NCI-H2171 treated with DMSO at 0.1 percent for 48 hours (cell line): ENCODE results near the gene CAMK2N1.

Experiments
- DNase-seq: peaks from one replicate; lab custom pipeline; 2025; lab: John Stamatoyannopoulos, UW

CAMK2N1 gene

GRCh38 chr1:20443703-20444586 is 42.1 kb downstream of the CAMK2N1 start:
- DNase-seq = no peak

GRCh38 chr1:20442920-20443625 is 42.9 kb downstream of the CAMK2N1 start:
- DNase-seq = peak; percentile 84

GRCh38 chr1:20440785-20441200 is 45.2 kb downstream of the CAMK2N1 start:
- peak; percentile 53 for DNase-seq

GRCh38 chr1:20439282-20439681 is 46.7 kb downstream of the CAMK2N1 start:
- no peak for DNase-seq

GRCh38 chr1:20437640-20438039 is 48.4 kb downstream of the CAMK2N1 start:
- DNase-seq = no peak

- no peak for DNase-seq
Measured at GRCh38 chr1:20432891-20433290, 53.1 kb downstream of the CAMK2N1 start.
